HG02759 (cell line): ENCODE data around the gene SPSB2.

Source experiments
- ATAC-seq: cut with Tn5 transposase; IDR thresholded peaks from one replicate; pipeline ENCODE4 v1.9.1; 2021; ENCODE audit warnings: mild to moderate bottlenecking, moderate library complexity; ENCODE audit not compliant: unreplicated experiment

SPSB2 gene

DNA sequence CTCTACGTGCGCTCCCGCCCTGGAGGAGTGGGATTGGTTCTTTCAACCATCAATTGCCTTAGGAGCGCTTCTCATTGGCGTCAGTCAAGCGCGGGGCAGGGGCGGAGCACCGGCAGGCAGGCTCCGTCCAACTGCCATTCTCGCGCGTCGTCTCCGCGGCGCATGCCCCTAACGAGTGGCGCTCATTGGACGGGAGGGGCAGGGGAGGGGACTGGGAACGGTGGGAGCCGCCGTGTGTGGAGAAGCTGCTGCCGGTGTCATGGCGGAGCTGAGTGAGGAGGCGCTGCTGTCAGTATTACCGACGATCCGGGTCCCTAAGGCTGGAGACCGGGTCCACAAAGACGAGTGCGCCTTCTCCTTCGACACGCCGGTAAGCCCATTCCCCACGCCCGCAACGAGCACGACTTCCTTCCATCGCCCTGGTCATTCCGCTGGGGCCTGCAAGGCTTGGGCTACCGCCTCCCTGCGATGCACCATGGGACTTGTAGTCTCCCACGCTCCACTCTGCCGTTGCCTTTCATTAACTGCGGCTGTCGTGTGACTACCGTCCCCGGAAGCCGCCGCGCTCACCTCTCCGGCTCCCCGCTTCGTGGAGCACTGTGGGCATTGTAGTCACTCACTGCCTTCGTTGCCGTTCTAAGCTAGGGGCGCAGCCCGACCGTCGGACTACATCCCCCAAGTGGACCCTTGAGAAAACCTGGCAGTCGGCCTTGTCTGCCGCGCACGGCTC, 21.0 kb downstream of the SPSB2 start, which contains the start of gene USP5:
USP5 (plus strand) TSS at position 230 of the 730 bp plus-strand sequence; CDS start at position 260, 30 bp downstream.
- peak; percentile 73 for ATAC-seq

DNA sequence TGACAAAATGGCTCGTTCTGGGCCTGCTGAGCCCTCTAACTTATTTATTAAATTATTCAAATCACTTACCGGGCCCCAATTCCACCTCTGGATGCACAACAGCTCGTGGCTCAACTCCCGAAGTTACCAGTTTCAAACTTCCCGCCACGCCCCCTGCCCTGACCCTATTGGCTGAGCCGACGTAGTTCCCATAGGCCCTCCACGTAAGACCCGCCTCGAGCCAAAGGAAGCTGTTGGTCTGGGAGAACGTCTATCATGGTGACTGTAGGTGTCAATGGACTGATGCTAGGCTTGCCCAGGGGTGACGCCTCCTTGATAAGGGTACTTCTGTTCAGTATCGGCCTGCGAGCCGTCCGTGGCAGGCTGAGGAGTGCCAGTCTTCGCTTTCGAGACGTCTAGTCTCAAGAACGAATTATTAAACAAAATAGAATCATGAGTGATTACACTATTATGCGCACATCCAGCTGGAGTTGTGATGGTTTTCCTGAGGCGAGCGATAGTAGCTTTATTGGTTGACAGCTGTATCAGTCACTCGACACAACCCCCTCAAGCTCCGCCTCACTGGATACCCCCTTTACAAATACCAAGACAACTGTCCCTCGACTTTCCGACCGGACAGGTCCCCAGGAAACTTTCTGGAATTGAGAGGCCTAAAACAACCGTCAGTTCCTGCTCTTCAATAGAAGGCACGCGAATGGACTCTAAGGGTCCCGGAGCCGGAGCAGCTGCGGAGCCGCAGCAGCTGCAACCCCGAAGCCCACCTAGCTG, 21.8 kb downstream of the SPSB2 start, which contains the start of gene CDCA3:
CDCA3 (minus strand) TSS at position 134 of the 768 bp plus-strand sequence. CDS start 334 bp downstream, outside the sequence.
- peak; percentile 56 for ATAC-seq

DNA sequence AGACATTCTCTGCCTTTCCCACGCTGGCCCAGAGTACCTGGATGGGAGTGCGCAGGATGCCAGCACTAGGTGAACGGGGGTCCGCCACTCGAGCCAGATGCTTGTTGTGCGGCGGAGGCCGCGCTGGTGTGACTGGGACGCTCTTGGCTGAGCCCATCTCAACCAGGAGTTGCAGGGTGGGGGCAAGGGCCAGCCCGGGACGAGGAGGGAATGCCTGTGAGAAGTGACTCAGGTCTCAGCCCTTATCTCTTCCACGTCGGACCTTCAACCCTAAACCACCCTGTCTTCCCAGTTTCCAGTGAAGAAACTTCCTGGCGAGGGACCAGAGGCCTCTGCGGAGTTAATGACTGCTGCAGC, 22.3 kb downstream of the SPSB2 start:
- no peak for ATAC-seq

DNA sequence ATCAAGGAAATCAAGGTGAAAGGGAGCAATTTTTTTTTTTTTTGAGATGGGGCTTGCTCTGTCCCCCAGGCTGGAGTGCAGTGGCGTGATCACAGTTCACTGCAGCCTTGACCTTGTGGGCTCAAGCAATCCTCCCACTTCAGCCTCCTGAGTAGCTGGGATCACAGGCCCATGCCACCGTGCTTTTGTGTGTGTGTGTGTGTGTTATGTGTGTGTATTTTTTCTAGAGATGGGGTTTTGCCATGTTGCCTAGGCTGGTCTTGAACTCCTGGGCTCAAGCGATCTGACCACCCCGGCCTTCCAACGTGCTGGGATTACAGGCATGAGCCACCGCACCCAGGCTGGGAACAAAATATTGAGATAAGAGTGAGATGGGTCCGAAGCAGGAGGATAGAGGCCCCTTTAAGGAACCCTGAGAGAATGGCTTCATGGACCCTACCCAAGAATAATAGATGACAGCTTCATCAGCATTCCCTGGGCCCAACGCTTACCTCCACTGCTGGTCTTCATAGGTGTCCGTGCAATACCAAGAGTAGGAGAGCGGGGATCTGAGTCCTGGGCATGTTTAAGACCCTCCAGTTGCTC, 23.0 kb downstream of the SPSB2 start:
- no peak for ATAC-seq

DNA sequence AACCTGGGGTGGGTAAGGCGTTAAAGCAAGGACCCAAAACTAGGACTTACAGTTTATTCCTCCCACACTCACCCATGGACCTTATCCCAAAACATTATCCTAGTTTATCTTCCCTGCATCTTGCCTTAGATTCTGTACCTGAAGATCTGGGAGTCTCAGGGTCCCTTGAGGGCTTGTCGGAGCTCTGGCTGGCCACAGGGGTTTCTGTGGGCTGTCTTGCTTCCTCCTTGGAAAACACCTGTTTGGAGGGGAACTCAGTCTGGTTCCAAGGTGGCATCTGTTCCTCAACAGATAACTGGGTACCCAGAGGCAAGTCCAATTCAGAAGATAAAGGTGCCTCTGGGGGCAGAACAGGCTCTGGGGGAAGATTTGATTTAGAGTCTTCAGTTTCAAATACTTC, 23.7 kb downstream of the SPSB2 start:
- ATAC-seq: no peak

DNA sequence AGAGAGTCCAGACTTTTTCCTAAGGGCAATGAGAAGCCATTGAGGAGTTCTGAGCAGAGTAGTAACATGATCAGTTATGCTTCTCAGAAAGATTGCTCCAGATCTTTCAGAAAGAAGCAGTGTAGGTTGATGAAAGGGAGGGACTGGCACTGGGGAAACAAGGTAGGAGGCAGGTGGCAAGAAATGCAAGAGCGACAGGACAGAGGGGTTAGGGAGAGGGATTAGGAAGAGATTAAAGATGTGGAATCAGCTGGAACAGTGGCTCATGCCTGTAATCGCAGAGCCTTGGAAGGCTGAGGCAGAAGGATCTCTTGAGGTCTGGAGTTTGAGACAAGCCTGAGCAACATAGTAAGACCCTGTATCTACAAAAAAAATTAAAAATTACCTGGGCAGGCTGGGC, 25.4 kb downstream of the SPSB2 start:
- ATAC-seq: no peak

DNA sequence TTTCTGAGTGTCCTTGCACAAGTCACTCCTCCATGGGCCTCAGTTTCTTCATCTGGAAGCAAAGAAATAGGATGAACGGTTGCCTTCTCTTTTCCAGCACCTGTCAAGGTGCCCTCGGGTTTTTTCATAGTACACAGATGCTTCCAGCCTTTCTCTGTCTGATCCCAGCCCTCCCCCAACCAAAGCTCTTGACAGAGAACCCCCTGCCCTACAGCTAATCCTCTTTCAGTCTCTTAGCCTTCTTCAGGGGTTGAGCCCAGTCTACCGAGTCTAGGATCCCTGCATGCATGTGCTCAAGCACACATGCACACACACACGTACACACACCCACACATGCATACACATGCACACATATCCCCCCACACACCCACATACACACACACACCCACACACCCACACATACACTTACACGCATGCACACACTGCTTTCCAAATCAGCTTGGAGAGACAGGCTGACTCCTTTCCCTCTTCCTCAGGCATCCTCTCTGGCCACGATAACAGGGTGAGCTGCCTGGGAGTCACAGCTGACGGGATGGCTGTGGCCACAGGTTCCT, 26.7 kb downstream of the SPSB2 start:
- ATAC-seq: no peak

DNA sequence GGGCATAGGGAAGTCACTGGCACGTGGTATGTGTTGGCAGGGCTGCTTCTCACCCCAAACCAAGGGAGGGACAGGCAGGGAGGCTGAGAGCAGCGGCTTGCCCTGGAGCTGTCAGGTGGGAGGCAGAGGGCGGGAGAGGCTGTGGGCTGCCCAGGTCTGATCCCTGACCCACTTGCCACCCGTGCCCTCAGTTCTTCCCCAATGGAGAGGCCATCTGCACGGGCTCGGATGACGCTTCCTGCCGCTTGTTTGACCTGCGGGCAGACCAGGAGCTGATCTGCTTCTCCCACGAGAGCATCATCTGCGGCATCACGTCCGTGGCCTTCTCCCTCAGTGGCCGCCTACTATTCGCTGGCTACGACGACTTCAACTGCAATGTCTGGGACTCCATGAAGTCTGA, 27.7 kb downstream of the SPSB2 start:
- no peak for ATAC-seq

DNA sequence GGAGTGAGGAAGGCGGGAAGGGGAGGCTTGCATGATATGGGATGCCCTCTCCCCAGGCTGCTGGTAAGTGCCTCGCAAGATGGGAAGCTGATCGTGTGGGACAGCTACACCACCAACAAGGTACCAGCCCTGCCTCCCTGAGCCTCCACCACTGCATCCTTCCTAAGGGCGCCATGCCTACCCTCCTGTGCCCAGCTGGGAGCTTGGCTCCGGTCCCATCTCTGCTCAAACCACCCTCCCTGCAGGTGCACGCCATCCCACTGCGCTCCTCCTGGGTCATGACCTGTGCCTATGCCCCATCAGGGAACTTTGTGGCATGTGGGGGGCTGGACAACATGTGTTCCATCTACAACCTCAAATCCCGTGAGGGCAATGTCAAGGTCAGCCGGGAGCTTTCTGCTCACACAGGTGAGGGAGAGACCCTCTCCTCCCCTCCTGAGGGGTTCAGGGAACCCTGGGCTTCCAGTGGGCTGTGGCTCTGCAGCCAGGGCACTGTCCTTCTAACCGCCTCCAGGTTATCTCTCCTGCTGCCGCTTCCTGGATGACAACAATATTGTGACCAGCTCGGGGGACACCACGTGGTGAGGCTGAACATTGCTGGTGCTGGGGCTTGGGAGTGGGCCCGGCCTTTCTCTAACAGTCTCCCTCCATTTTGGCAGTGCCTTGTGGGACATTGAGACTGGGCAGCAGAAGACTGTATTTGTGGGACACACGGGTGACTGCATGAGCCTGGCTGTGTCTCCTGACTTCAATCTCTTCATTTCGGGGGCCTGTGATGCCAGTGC, 29.8 kb downstream of the SPSB2 start:
- no peak for ATAC-seq

DNA sequence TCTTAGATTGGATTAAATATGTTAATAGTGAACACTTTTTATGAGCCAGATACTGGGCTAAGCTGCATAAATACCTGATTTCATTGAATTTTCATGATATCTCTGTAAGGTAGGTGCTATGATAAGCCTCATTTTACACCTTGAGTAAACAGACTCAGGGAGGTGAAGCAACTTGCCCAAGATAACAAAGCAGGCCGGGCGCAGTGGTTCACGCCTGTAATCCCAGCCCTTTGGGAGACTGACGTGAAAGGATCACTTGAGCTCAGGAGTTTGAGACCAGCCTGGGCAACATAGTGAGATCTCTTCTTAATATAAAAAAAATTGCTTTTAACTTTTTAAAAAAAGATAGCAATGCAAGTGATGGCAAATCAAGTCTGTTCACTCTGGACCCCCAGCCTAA, 31.0 kb downstream of the SPSB2 start:
- ATAC-seq: no peak

DNA sequence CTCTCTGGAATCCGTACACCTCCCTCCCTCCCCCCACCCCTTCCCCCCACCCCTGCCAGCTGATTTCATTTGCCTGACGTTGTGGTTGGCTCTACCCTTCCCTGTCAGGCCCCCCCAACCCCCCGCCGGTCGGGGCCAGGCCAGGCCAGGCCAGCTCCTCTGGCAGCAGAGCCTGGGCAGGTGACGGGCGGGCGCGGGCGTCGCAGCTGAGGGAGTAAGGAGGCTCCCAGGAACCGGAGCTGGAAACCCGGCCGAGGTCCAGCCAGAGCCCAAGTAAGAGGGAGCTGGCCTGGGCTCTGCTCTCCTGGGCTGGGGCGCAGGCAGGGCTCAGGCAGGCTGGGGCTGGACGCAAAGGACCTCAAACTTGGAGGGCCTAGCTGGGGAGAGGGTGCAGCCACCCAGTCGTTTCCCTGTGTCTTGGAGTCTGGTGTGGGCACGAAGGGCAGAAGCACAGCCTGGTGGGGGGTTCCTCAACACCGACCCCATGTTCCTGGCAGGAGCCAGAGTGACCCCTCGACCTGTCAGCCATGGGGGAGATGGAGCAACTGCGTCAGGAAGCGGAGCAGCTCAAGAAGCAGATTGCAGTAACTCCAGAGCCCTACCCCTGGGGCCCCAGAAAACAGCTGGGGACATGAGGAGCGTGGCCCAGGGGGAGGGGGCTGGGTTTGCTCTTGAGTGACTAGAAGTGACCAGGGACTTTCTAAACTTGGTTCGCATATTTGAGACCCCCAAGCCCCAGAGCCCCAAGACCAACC, 32.2 kb downstream of the SPSB2 start, which contains the start of gene GNB3:
GNB3 (plus strand) TSS at position 165 of the 755 bp plus-strand sequence; CDS start at position 528, 363 bp downstream.
- ATAC-seq: no peak

DNA sequence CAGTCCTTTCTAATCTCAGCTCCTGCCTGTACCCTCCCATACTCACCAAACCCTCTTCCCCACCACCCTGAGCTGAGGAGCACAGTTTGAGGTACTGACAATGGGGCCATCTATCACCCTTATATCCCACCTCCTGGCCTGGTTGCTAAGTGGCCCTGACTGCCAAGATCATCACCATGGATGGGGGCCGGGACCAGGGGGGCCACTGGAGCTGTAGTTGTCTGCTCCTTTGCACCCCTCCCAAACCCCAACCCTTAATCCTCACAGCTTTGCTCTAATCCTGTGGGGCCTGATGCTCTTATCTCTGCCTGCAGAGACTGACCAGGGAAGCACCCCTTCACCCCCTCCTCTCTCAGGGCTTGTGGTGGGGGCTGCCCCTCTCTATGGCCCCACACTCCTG, 32.8 kb downstream of the SPSB2 start:
- no peak for ATAC-seq

DNA sequence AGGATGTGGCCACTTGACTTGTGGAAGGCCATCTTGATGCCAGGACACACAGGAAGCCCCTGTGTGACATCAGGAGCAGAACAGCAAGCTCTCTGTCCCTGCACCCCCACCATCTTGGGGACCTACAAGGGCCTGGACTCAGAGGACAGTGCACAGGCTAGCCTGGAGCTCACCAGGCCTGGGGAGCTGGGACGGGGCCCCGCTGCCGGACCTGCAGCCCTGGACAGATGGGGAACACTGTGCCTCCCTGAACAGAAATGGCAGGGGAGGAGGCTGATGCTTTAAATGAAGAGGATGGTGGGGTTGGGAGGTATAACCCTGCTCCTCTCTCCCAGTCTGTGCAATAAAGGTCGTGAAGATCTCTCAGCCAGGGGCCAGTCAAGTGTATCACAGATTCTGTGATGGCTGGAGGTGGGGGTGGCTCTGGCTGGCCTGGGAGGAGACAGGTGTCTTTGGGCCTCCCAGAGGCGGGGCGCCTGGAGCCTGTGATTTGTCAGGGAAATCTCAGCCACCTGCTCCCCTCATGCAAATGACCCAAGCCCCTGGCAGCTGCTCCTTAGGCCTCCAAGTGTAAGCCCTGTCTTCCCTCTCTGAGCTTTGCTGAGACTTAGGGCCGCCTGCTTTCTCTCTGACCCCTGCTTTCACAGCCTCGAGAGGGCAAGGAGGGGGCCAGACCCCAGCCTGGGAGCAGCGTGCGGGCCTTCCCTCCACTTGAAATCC, 33.5 kb downstream of the SPSB2 start:
- ATAC-seq: peak; percentile 87

DNA sequence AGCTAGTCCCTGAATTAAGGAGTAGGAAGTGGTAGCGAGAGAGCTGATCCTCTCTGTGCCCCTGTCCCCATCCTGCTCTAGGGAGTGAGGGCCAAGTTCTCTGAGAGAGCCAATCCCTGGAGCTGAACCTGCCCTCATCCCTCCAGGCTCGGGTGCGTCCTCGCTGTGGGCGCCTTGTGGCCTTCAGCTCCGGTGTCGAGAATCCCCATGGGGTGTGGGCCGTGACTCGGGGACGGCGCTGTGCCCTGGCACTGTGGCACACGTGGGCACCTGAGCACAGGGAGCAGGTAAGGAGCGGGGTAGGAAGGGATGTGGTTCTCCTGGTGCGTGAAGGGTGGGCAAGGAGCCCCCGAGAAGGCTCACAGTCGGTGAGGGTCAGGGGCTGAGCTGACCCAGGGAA, 34.2 kb downstream of the SPSB2 start:
- ATAC-seq: no peak

DNA sequence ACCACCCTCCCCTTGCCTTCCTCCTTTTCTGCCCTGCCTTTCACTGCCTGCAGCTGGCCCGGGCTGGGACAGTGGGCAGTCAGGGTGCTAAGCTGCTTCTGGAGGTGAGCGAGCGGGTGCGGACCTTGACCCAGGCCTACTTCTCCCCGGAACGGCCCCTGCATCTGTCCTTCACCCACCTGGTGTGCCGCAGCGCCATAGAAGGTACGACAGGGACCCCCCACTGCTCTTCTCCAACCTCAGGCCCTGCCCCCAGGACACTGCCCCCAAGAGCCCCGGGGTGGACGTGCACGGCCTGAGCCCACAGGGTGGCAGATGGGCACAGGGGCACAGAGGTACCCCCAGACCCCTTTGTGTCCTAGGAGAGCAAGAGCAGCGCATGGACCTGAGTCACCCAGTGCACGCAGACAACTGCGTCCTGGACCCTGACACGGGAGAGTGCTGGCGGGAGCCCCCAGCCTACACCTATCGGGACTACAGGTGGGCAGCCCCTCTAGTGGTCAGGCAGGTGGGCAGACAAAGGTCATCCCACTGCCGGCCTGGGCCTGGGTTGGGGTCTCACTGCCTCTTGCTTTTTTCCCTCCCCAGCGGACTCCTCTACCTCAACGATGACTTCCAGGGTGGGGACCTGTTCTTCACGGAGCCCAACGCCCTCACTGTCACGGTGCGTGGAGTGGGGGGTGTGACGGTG, 35.6 kb downstream of the SPSB2 start:
- no peak for ATAC-seq

DNA sequence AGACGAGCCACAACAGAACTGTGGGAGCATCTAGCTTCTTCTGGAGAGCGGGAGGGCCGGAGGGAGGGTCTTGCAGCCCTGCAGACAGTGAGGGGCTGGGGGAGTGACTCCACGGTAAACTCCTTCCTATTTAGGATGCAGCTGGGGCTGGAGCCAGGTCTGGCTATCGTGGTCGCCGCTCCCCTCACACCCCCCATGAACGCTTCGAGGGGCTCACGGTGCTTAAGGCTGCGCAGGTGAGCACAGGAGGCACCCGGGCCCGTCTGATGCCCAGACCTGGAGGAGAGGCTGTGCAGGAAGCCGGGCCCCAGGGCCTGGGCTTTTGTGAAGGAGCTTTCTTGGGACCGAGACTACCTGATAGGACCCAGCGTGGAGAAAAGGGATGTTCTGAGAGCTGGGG, 36.3 kb downstream of the SPSB2 start:
- no peak for ATAC-seq

DNA sequence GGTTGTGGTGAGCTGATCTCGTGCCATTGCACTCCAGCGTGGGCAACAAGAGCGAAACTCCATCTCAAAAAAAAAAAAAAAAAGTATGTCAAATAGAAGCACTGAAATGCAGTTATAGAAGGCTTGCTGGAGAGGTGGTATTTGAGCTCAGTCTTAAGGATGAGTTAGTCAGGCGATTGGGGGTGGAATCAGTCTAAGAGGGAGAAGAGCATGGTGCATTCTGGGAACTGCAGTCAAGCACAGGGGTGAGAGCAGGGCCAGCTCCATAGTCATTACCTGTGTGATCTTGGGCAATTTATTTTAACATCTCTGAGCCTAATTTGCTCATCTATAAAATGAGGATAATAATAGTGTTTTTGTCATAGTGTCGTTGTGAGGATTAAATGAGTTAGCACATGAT, 38.2 kb downstream of the SPSB2 start:
- ATAC-seq: no peak

DNA sequence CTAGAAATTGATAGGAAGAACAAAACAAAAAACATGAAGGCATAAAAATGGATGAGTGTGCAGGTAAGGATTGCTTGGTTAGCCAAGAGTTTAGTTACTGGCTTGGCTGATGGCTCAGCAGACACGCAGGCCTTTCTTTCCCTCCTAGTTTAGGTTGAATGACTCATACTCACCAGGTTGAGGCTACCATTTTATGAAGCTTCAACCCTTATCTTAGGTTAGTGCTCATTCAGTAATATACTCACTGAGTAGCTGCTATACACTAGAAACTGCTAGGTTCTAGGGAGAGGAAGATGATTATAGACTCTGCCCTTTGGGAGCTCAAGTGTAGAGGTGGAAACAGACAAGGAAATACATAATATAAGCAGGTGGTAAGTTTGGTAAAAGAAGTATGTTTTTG, 38.8 kb downstream of the SPSB2 start:
- no peak for ATAC-seq
